Adrenal gland (tissue), 12 donors: Measurements from ENCODE around the gene MAPKBP1. TPM values are rescaled to one million over a fixed set of nuclear protein-coding genes. Genes with fewer than 3 reads are reported as not detected.

Source experiments
- DNase-seq, 7 donors: peaks; one replicate each; pipeline ENCODE4 v3.0.0-alpha.2; 2019 to 2020
- H3K27ac ChIP-seq, 5 donors: fragments of 200-600 bp; sonication (generic) in 4 of 5; 1 replicate in 3 of 5; 2 replicates in 2 of 5; pipeline versions ENCODE4 v1.5.1 to v1.8.0; 2016 to 2020; ENCODE audit warnings: mild to moderate bottlenecking in 1 of 5
- H3K27me3 ChIP-seq: fragments of 200-600 bp; 2 replicates; pipeline ENCODE4 v1.8.0; 2021
- H3K36me3 ChIP-seq, 2 donors: fragments of 200-600 bp; replicated peaks in 1 of 2; 1 replicate in 1 of 2; 2 replicates in 1 of 2; pipeline versions ENCODE4 v1.5.1 to v1.8.0; 2018 to 2022
- H3K4me1 ChIP-seq, 2 donors: fragments of 200-600 bp; replicated peaks in 1 of 2; 1 replicate in 1 of 2; 2 replicates in 1 of 2; pipeline versions ENCODE4 v1.5.1 to v1.8.0; 2018 to 2021
- H3K4me3 ChIP-seq, 4 donors: fragments of 200-600 bp; sonication (generic) in 3 of 4; one replicate each; pipeline ENCODE4 v1.5.1; 2016 to 2018
- H3K9me3 ChIP-seq, 3 donors: fragments of 200-600 bp; sonication (generic) in 1 of 3; replicated peaks in 1 of 3; 1 replicate in 2 of 3; 2 replicates in 1 of 3; pipeline versions ENCODE4 v1.5.1 to v1.8.0; 2016 to 2021
- CTCF ChIP-seq, 6 experiments: fragments of 450-650 bp in 4 of 6; fragments of 200-600 bp in 2 of 6; sonication (generic) in 1 of 6; IDR thresholded peaks; 1 replicate in 5 of 6; 2 replicates in 1 of 6; pipeline versions ENCODE4 v1.5.1 to v1.8.0; 2016 to 2021; ENCODE audit warnings: antibody characterized with exemption in 6 of 6, mild to moderate bottlenecking in 2 of 6, moderate library complexity in 1 of 6
- POLR2A ChIP-seq, 2 donors: fragments of 450-650 bp; IDR thresholded peaks; one replicate each; pipeline ENCODE4 v1.6.1; 2017; ENCODE audit warnings: antibody characterized with exemption in 2 of 2, mild to moderate bottlenecking in 2 of 2, moderate library complexity in 1 of 2
- WGBS, 4 donors: extraction: QIAGEN DNeasy Blood & Tissue Kit in 2 of 4; methylation state at CpG; one replicate each; pipeline versions ENCODE4 v1.1.5 to v1.1.7; 2013 to 2017; 5-methylcytosine and 5-hydroxymethylcytosine counted together
- intact Hi-C, 2 donors: fragments of 100-400 bp; cut with DNase I; formaldehyde crosslinking; loops; one replicate each; pipeline versions ENCODE4 v1.14.1 to v1.15.0; 2022 to 2023
- polyA plus RNA-seq, 3 donors: library from polyadenylated mRNA; stranded (reverse); fragments of 200-250 nt in 2 of 3; fragments of 350-450 nt in 1 of 3; fragmentation: Illumina TruSeq in 1 of 3; extraction: RNeasy Lipid Tissue Mini Kit (QIAGEN cat#74804) in 1 of 3; gene quantifications; one replicate each; pipeline ENCODE4 v1.2.3, GENCODE V29; 2013 to 2014
- total RNA-seq, 9 donors: library from RNA; depleted of rRNA in 4 of 9; stranded (reverse); fragments of >200 nt in 4 of 9; fragments of 120-200 nt in 1 of 9; fragmentation: NEBNext Ultra II Directional in 1 of 9; extraction: Animal tissue kit (Norgen Biotek cat#: 25700) in 1 of 9; gene quantifications; one replicate each; pipeline versions ENCODE4 v1.1.0 to v1.2.4, GENCODE V29; 2013 to 2023
- donor health status: healthy with polysubstance abuse.
- donor health status: Bipolar disorder and iron deficiency.
- donor health status: DM: yes; HTN: yes; CAD: no.
- donor health status: DM: no; HTN: no; CAD: no.
- donor health status: DM: no; HTN: no; CAD: no.
- donor health status: DM: yes; HTN: yes; CAD: no.

The MAPKBP1 gene
- total and polyA plus RNA-seq, 12 donors: 10.1 to 60.7 (median 22.8) TPM

DNA sequence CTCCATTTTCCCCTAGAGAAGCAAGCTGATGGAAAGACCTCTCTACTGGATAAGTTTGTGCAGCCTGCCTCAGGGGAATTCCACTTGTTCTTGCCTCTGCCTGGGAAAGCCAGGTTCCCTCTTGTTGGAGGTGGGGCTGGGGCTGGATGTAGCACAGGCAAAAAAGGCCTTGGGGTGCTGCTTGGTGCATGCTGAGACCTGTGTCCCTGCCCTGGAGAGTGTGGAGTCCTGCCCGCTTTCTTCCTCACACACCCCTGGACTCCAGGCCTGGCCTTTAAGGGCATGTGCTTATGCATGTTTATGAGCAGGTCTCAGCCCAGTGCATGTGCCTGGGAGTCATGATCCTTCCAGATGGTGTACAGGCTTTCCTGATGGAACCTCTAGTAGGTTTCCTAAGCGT is 30.1 kb downstream of the MAPKBP1 start:
- H3K27ac ChIP-seq: no peak overlapping the region
- WGBS, 4 donors: 95 to 100% (median 96%) methylated on average over 2 of the region's 2 CpGs

GRCh38 chr15:41804916-41805666 is 30.8 kb downstream of the MAPKBP1 start:
- intact Hi-C loops: no loop called here
- no peak for DNase-seq
- Histone ChIP-seq H3K27me3 (no peaks in the 10 kb centered on the region), H3K36me3 (peaks cover 0 to 3% of the 10 kb centered on the region in 2 donors), H3K4me3 (no peak overlapping the region), H3K4me1 (peaks cover 0 to 4% of the 10 kb centered on the region in 2 donors), H3K9me3 (no peaks in the 10 kb centered on the region), H3K27ac (no peak overlapping the region)
- WGBS, 4 donors: 73 to 85% (median 78%) methylated on average over 8 of the region's 8 CpGs
- TF ChIP-seq POLR2A (IDR thresholded peaks at IDR 0.05) (no peak), CTCF (IDR thresholded peaks at IDR 0.05) (no peak)

More for the DNA sequence above, 30.1 kb downstream of the MAPKBP1 start:
- H3K4me3 ChIP-seq: no peak overlapping the region
- TF ChIP-seq POLR2A (IDR thresholded peaks at IDR 0.05) (no peak), CTCF (IDR thresholded peaks at IDR 0.05) (no peak)
- DNase-seq: no peak
- H3K27me3 ChIP-seq: no peaks in the 10 kb centered on the region
- no peaks in the 10 kb centered on the region for H3K9me3 ChIP-seq
- intact Hi-C loops: no loop called here
- peaks cover 5 to 7% of the 10 kb centered on the region in 2 donors for H3K4me1 ChIP-seq
- H3K36me3 ChIP-seq: peaks cover 0 to 10% of the 10 kb centered on the region in 2 donors

DNA sequence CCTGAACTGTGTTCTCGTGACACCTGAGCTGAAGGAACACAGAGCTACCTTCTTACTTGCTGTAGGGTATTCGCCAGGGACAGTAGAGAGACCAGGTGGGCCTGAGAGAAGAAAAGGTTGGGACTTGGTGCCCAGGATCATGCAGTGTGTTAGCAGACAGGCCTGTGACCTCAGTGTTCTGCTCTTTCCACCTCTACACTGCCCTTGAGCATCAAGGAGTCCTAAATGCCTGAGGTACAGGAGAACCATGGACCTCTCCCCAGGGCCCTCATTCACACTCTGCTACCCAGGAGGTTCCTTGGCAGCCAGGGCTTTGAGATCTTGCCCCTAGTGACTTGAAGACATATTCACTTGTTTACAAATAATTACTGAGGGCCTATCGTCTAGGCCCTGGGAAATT is 31.4 kb downstream of the MAPKBP1 start:
- H3K9me3 ChIP-seq: no peaks in the 10 kb centered on the region
- H3K27ac ChIP-seq: no peak overlapping the region
- H3K27me3 ChIP-seq: no peaks in the 10 kb centered on the region
- H3K4me1 ChIP-seq: peaks cover 0 to 4% of the 10 kb centered on the region in 2 donors
- TF ChIP-seq CTCF (IDR thresholded peaks at IDR 0.05) (no peak), POLR2A (IDR thresholded peaks at IDR 0.05) (no peak)
- H3K36me3 ChIP-seq: no peaks in the 10 kb centered on the region
- H3K4me3 ChIP-seq: no peak overlapping the region
- WGBS, 4 donors: 44 to 94% (median 88%) methylated on average over 1 to 3 of the region's 3 CpGs
- intact Hi-C loops: no loop called here
- DNase-seq: no peak

GRCh38 chr15:41806291-41807181 is 32.3 kb downstream of the MAPKBP1 start:
- TF ChIP-seq CTCF (IDR thresholded peaks at IDR 0.05) (no peak), POLR2A (IDR thresholded peaks at IDR 0.05) (no peak)
- Histone ChIP-seq H3K27me3 (no peaks in the 10 kb centered on the region), H3K4me3 (no peak overlapping the region), H3K36me3 (no peaks in the 10 kb centered on the region), H3K4me1 (peaks cover 0 to 4% of the 10 kb centered on the region in 2 donors), H3K27ac (no peak overlapping the region), H3K9me3 (no peaks in the 10 kb centered on the region)
- intact Hi-C loops: no loop called here
- 79 to 90% (median 87%) methylated on average over 7 to 10 of the region's 10 CpGs for WGBS, 4 donors
- peak in 3 of 7 donors; percentile 39 to 51 (median 47) for DNase-seq
